Measurements from ENCODE around the gene FUT1.

GRCh38 chr19:48777720-48778119 lies 25.3 kb upstream of the FUT1 start:
- TF ChIP-seq CTCF (optimal IDR thresholded peaks at IDR 0.05 in 1 of 3, IDR thresholded peaks at IDR 0.05 in 1 of 3, conservative IDR thresholded peaks at IDR 0.05 in 1 of 3; ENCODE audit: extremely low read depth in 1 of 3, insufficient read depth in 2 of 3, low read length in 3 of 3) = no peak
- no peak for TF ChIP-seq EZH2 (IDR thresholded peaks at IDR 0.05; ENCODE audit: low read length)
